GM12864 (cell line): ENCODE results near the gene WEE2.

Experiments used
- DNase-seq: peaks from one replicate; pipeline ENCODE4 v3.0.0-alpha.2; 2011; ENCODE audit warnings: low read depth
- H3K4me3 ChIP-seq: 2 replicates; pipeline ENCODE4 v1.5.1; 2011; ENCODE audit warnings: mild to moderate bottlenecking, low read depth, low read length, control low read depth
- TF ChIP-seq, protein P1 (sequence below): IDR thresholded peaks from 2 replicates; pipeline ENCODE4 v1.5.1; 2011; ENCODE audit warnings: low read depth, mild to moderate bottlenecking, moderate library complexity, low read length, control low read depth, inconsistent platforms; ENCODE audit errors: missing control alignments

The WEE2 gene

GRCh38 chr7:141722529-141722928, 14.4 kb downstream of the WEE2 start:
- no peak overlapping the region for H3K4me3 ChIP-seq
- no peak for DNase-seq
- TF ChIP-seq, protein P1, sequence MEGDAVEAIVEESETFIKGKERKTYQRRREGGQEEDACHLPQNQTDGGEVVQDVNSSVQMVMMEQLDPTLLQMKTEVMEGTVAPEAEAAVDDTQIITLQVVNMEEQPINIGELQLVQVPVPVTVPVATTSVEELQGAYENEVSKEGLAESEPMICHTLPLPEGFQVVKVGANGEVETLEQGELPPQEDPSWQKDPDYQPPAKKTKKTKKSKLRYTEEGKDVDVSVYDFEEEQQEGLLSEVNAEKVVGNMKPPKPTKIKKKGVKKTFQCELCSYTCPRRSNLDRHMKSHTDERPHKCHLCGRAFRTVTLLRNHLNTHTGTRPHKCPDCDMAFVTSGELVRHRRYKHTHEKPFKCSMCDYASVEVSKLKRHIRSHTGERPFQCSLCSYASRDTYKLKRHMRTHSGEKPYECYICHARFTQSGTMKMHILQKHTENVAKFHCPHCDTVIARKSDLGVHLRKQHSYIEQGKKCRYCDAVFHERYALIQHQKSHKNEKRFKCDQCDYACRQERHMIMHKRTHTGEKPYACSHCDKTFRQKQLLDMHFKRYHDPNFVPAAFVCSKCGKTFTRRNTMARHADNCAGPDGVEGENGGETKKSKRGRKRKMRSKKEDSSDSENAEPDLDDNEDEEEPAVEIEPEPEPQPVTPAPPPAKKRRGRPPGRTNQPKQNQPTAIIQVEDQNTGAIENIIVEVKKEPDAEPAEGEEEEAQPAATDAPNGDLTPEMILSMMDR = no peak

GRCh38 chr7:141729020-141729419, 20.9 kb downstream of the WEE2 start:
- TF ChIP-seq, protein P1 = no peak
- no peak overlapping the region for H3K4me3 ChIP-seq
- no peak for DNase-seq

DNA sequence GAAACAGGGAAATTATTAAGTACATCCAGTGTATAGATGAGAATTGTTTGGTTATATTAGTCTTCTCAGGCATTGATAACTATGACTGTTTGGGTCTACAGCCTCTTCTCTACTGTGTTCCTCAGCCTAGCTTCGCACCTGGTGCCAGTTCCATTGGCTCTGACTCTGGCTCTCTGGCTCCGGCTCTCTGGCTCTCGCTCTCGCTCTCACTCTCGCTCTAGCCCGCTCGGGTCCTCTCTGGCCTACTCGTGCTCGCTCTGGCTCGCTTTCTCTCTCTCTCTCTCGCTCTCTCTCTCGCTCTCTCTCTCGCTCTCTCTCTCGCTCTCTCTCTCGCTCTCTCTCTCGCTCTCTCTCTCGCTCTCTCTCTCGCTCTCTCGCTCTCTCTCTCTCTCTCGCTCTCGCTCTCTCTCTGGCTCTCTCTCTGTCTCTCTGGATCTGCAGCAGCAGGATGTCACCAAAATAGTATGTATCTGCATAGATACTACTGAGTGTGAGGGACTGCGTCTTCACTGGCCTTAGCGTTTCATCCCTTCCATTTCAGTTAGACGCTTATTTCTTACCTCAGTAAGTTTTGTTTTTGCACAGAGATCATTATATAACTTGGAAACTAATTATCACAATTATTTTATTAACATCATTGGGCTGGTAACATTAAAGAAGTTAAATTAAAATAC, 23.5 kb downstream of the WEE2 start:
- TF ChIP-seq, protein P1 = no peak
- no peak for DNase-seq
- H3K4me3 ChIP-seq = no peak overlapping the region

DNA sequence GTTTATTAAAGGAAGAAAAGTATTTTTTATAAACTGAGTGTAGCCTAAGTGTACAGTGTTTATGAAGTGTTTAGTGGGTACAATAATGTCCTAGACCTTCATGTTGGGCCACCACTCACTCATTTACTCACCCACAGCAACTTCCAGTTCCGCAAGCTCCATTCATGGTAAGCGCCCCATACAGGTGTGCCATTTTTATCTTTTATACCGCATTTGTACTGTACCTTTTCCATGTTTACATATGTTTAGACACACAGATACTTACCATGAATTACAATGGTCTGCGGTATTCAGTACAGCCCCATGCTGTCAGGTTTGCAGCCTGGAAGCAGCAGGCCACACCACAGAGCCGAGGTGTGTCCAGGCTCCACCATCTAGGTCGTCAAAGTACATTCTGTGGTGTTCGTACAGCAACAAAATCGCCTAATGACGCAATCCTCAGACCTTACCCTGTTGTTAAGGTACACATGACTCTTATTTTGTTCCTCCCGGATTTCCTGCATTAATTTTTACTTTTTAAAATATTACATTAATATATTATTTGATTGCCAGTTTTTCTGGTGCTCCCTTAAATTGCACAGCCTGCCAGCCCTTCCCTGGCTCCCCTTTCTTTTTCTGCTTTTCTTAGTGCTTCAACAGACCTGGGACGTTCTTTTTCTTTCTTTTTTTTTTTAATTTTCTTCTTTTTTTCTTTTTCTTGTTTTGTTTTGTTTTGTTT, 29.1 kb downstream of the WEE2 start:
- DNase-seq = no peak
- H3K4me3 ChIP-seq = peak overlapping the region; percentile 76
- TF ChIP-seq, protein P1 = no peak

DNA sequence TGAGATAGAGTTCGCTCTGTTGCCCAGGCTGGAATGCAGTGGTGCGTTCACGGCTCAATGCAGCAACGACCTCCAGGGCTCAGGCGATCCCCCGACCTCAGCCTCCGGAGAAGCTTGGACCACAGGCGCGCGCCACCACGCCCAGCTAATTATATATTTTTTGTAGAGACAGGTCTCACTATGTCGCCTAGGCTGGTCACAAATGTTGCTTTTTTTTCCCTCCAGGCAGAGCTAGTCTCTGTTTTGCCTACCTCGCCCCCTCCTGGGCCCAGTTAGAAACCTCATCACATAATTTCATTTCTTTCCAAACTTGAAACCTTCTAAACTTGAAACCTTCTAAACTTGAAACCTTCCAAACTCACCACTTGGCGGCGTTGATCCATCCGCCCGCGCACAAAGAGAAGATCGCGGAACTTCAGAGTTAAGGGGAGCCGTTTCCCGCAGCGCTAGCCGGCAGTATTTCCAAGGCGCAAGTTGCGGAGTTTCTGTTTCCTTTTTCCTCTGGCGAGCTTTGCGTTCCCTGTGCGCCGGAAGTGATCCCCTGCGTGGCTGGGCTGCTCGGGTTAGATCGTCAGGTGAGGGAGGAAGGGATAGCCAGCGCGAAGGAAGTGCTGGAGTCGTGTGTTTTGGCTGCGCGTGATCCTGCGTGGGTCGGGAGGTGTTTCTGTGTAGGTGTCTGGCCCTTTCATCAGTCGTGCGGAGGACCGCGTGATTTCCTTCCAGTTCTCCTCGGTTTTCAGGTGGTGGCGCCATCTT, 29.9 kb downstream of the WEE2 start, which contains the start of gene SSBP1:
TSS of gene SSBP1 (plus strand) at position 523 of the 756 bp plus-strand sequence. CDS start 809 bp downstream, outside the sequence.
- H3K4me3 ChIP-seq = peak within 1 kb of the TSS; percentile 76
- TF ChIP-seq, protein P1 = peak; percentile 82
- peak; percentile 93 for DNase-seq

DNA sequence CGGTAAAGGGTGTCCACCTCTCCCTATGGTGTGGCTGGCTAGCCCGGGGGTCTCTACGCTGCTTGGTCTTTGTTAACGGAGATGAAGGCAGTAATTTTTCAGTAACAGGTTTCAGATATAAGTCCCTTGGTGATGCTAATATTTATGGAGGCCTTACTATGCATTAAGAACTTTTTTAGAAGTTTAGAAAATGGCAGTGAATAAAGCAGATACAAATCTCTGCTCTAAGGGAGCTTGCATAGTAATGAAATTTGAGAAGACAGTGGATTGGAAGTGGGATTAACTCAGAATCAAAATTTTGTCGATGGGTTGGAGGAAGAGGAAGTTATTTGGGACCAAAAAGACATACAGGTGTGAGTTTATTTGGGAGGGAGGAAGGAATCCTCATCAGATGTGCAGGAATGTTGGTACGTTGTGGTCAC, 30.4 kb downstream of the WEE2 start:
- no peak for DNase-seq
- peak overlapping the region; percentile 76 for H3K4me3 ChIP-seq
- TF ChIP-seq, protein P1 = no peak
